Liver (tissue), 9 donors: Measurements from ENCODE around the gene PHOX2A. TPM values are rescaled to one million over a fixed set of nuclear protein-coding genes. Genes with fewer than 3 reads are reported as not detected.

Experiments used
- DNase-seq: peaks from one replicate; pipeline ENCODE4 v3.0.0-alpha.2; 2017; ENCODE audit warnings: low spot score
- H3K27ac ChIP-seq, 2 donors: one replicate each; pipeline ENCODE4 v1.7.0; 2013; ENCODE audit warnings: inconsistent platforms in 2 of 2, low read length in 2 of 2, control low read depth in 1 of 2, low read depth in 1 of 2, mild to moderate bottlenecking in 1 of 2
- H3K27me3 ChIP-seq, 4 donors: one replicate each; pipeline versions ENCODE4 v1.6.1 to v1.7.0; 2013; ENCODE audit warnings: low read length in 3 of 4, inconsistent platforms in 1 of 4, mild to moderate bottlenecking in 1 of 4, moderate library complexity in 1 of 4; ENCODE audit not compliant: control insufficient read depth in 4 of 4, insufficient read depth in 4 of 4
- H3K36me3 ChIP-seq, 4 donors: one replicate each; pipeline versions ENCODE4 v1.6.1 to v1.7.0; 2013; ENCODE audit warnings: low read length in 3 of 4, mild to moderate bottlenecking in 3 of 4, low read depth in 1 of 4, moderate library complexity in 1 of 4; ENCODE audit not compliant: control insufficient read depth in 4 of 4, insufficient read depth in 3 of 4
- H3K4me1 ChIP-seq, 4 donors: one replicate each; pipeline versions ENCODE4 v1.6.1 to v1.7.0; 2013; ENCODE audit warnings: low read length in 3 of 4, mild to moderate bottlenecking in 3 of 4, moderate library complexity in 1 of 4; ENCODE audit not compliant: control insufficient read depth in 4 of 4, insufficient read depth in 4 of 4
- H3K4me3 ChIP-seq, 3 donors: one replicate each; pipeline versions ENCODE4 v1.6.1 to v1.7.0; 2013; ENCODE audit warnings: low read length in 3 of 3, control low read depth in 1 of 3, low read depth in 1 of 3, mild to moderate bottlenecking in 1 of 3
- H3K9ac ChIP-seq, 2 donors: one replicate each; pipeline ENCODE4 v1.7.0; 2013; ENCODE audit warnings: low read length in 2 of 2, mild to moderate bottlenecking in 2 of 2, moderate library complexity in 2 of 2, control low read depth in 1 of 2, low read depth in 1 of 2
- H3K9me3 ChIP-seq, 4 donors: one replicate each; pipeline versions ENCODE4 v1.6.1 to v1.7.0; 2013; ENCODE audit warnings: low read length in 3 of 4; ENCODE audit not compliant: control insufficient read depth in 4 of 4
- EGR1 ChIP-seq, 2 donors: IDR thresholded peaks; 2 replicates each; pipeline ENCODE4 v1.6.1; 2016 to 2018; ENCODE audit warnings: antibody characterized with exemption in 2 of 2, low read depth in 2 of 2
- FOXA1 ChIP-seq: IDR thresholded peaks from 2 replicates; pipeline ENCODE4 v1.6.1; 2016; ENCODE audit warnings: antibody characterized with exemption
- FOXA2 ChIP-seq: IDR thresholded peaks from 2 replicates; pipeline ENCODE4 v1.6.1; 2016; ENCODE audit warnings: antibody characterized with exemption
- GABPA ChIP-seq, 2 donors: IDR thresholded peaks in 1 of 2; conservative IDR thresholded peaks in 1 of 2; 2 replicates each; pipeline ENCODE4 v1.6.1; 2016; ENCODE audit warnings: antibody characterized with exemption in 2 of 2, mild to moderate bottlenecking in 1 of 2, moderate library complexity in 1 of 2
- HNF4A ChIP-seq, 2 donors: conservative IDR thresholded peaks; 2 replicates each; pipeline ENCODE4 v1.6.1; 2016; ENCODE audit warnings: antibody characterized with exemption in 2 of 2, mild to moderate bottlenecking in 2 of 2
- JUND ChIP-seq, 2 donors: IDR thresholded peaks; 2 replicates each; pipeline ENCODE4 v1.6.1; 2016; ENCODE audit warnings: antibody characterized with exemption in 2 of 2
- NR2F2 ChIP-seq: IDR thresholded peaks from 2 replicates; pipeline ENCODE4 v1.6.1; 2016; ENCODE audit warnings: antibody characterized with exemption
- RAD21 ChIP-seq, 2 donors: IDR thresholded peaks; 2 replicates each; pipeline ENCODE4 v1.6.1; 2016; ENCODE audit warnings: antibody characterized with exemption in 2 of 2, mild to moderate bottlenecking in 2 of 2
- RXRA ChIP-seq, 2 donors: IDR thresholded peaks; 2 replicates each; pipeline ENCODE4 v1.6.1; 2017 to 2018; ENCODE audit warnings: antibody characterized with exemption in 2 of 2, mild to moderate bottlenecking in 1 of 2
- SP1 ChIP-seq: IDR thresholded peaks from 2 replicates; pipeline ENCODE4 v1.6.1; 2018; ENCODE audit warnings: antibody characterized with exemption, mild to moderate bottlenecking
- TAF1 ChIP-seq: conservative IDR thresholded peaks from 2 replicates; pipeline ENCODE4 v1.6.1; 2016; ENCODE audit warnings: antibody characterized with exemption, mild to moderate bottlenecking
- YY1 ChIP-seq: IDR thresholded peaks from 2 replicates; pipeline ENCODE4 v1.6.1; 2016; ENCODE audit warnings: antibody characterized with exemption, mild to moderate bottlenecking
- WGBS: extraction: QIAGEN DNeasy Blood & Tissue Kit; methylation state at CpG from one replicate; pipeline ENCODE4 v1.1.7; 2013; 5-methylcytosine and 5-hydroxymethylcytosine counted together
- polyA plus RNA-seq, 2 donors: library from polyadenylated mRNA; stranded (reverse) in 1 of 2; unstranded in 1 of 2; fragments of 200-250 nt in 1 of 2; fragments of >200 nt in 1 of 2; fragmentation: Nextera tagmentation in 1 of 2; extraction: Ambion mirVana in 1 of 2; gene quantifications; one replicate each; pipeline versions ENCODE4 v1.2.1 to v1.2.3, GENCODE V29; 2013 to 2015
- total RNA-seq, 2 donors: library from RNA; depleted of rRNA; stranded (reverse); fragments of >200 nt; gene quantifications; one replicate each; pipeline ENCODE4 v1.2.3, GENCODE V29; 2014
- TF ChIP-seq, protein P1 (sequence below): fragments of 150-350 bp; IDR thresholded peaks from 2 replicates; pipeline ENCODE4 v1.5.1; 2017; ENCODE audit warnings: improper control_type of control experiment, low read depth, low read length; ENCODE audit not compliant: missing input control
- TF ChIP-seq, protein P2 (sequence below): IDR thresholded peaks from 2 replicates; pipeline ENCODE4 v1.6.1; 2016; ENCODE audit warnings: antibody characterized with exemption
- TF ChIP-seq, protein P3 (sequence below): IDR thresholded peaks from 2 replicates; pipeline ENCODE4 v1.6.1; 2016; ENCODE audit warnings: antibody characterized with exemption
- donor health status: healthy.
- donor health status: healthy.
- donor health status: healthy.
- donor health status: healthy.
- donor health status: healthy.

Gene PHOX2A
- total and polyA plus RNA-seq, 4 donors: not detected

DNA sequence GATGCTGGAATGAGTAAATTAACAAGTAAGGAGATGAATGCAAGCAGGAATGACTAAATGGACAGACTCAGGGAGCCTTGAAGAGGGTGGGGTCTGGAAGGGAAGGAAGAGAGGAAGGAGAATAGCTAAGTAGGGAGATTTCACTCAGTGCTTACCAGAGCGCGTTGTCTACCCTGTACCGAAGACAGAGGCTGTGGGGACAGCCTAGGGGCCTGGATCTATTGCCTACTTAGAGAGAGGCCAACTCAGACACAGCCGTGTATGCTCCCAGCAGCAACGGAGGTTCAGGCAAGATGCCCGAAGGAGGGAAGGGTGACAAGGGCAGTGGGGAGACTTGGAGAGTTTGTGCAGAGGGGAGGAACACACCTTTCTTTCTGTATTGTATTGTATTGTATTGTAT lies 27.3 kb downstream of the PHOX2A start, which contains the start of gene FOLR2:
FOLR2 (plus strand) TSS at position 157 of the 400 bp plus-strand sequence. CDS start 1,791 bp downstream, outside the sequence.
- no peaks in the 10 kb centered on the region for H3K9me3 ChIP-seq
- WGBS: 84% methylated on average over 6 of the region's 6 CpGs
- DNase-seq: no peak
- no peak within 1 kb of the TSS for H3K4me3 ChIP-seq
- no peaks in the 10 kb centered on the region for H3K36me3 ChIP-seq
- no peak for TF ChIP-seq FOXA2
- TF ChIP-seq, protein P1, sequence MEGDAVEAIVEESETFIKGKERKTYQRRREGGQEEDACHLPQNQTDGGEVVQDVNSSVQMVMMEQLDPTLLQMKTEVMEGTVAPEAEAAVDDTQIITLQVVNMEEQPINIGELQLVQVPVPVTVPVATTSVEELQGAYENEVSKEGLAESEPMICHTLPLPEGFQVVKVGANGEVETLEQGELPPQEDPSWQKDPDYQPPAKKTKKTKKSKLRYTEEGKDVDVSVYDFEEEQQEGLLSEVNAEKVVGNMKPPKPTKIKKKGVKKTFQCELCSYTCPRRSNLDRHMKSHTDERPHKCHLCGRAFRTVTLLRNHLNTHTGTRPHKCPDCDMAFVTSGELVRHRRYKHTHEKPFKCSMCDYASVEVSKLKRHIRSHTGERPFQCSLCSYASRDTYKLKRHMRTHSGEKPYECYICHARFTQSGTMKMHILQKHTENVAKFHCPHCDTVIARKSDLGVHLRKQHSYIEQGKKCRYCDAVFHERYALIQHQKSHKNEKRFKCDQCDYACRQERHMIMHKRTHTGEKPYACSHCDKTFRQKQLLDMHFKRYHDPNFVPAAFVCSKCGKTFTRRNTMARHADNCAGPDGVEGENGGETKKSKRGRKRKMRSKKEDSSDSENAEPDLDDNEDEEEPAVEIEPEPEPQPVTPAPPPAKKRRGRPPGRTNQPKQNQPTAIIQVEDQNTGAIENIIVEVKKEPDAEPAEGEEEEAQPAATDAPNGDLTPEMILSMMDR: peak; percentile 2
- H3K27ac ChIP-seq: no peak within 1 kb of the TSS
- H3K4me1 ChIP-seq: no peaks in the 10 kb centered on the region
- H3K27me3 ChIP-seq: no peaks in the 10 kb centered on the region
- H3K9ac ChIP-seq: no peak within 1 kb of the TSS

DNA sequence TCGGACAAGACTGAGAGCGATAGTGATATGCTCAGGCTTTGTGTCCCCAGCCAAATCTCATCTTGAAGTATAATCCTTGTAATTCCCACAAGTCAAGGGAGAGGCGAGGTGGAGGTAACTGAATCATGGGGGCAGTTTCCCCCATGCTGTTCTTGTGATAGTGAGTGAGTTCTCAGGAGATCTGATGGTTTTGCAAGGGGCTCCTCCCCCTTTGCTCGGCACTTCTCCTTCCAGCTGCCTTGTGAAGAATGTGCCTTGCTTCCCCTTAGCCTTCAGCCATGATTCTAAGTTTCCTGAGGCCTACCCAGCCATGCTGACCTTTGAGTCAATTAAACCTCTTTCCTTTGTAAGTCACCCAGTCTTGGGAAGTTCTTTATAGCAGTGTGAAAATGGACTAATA lies 34.9 kb downstream of the PHOX2A start:
- H3K4me3 ChIP-seq: no peak overlapping the region
- 84% methylated on average over 4 of the region's 4 CpGs for WGBS
- no peak for DNase-seq
- TF ChIP-seq HNF4A (conservative IDR thresholded peaks at IDR 0.05) (no peak), SP1 (no peak), JUND (IDR thresholded peaks at IDR 0.05) (no peak), YY1 (no peak), TAF1 (no peak), FOXA1 (no peak), RXRA (IDR thresholded peaks at IDR 0.05) (no peak), GABPA (IDR thresholded peaks at IDR 0.05 in 1 of 2, conservative IDR thresholded peaks at IDR 0.05 in 1 of 2) (no peak), RAD21 (IDR thresholded peaks at IDR 0.05) (no peak), EGR1 (IDR thresholded peaks at IDR 0.05; ENCODE audit: low read depth in 2 of 2) (no peak), NR2F2 (no peak)
- TF ChIP-seq, protein P1: no peak
- TF ChIP-seq, protein P2, sequence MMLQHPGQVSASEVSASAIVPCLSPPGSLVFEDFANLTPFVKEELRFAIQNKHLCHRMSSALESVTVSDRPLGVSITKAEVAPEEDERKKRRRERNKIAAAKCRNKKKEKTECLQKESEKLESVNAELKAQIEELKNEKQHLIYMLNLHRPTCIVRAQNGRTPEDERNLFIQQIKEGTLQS: no peak
- TF ChIP-seq, protein P3, sequence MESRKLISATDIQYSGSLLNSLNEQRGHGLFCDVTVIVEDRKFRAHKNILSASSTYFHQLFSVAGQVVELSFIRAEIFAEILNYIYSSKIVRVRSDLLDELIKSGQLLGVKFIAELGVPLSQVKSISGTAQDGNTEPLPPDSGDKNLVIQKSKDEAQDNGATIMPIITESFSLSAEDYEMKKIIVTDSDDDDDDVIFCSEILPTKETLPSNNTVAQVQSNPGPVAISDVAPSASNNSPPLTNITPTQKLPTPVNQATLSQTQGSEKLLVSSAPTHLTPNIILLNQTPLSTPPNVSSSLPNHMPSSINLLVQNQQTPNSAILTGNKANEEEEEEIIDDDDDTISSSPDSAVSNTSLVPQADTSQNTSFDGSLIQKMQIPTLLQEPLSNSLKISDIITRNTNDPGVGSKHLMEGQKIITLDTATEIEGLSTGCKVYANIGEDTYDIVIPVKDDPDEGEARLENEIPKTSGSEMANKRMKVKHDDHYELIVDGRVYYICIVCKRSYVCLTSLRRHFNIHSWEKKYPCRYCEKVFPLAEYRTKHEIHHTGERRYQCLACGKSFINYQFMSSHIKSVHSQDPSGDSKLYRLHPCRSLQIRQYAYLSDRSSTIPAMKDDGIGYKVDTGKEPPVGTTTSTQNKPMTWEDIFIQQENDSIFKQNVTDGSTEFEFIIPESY: no peak
- H3K4me1 ChIP-seq: no peaks in the 10 kb centered on the region
- H3K9ac ChIP-seq: no peak overlapping the region
- H3K27ac ChIP-seq: no peak overlapping the region
- H3K9me3 ChIP-seq: no peaks in the 10 kb centered on the region
- H3K27me3 ChIP-seq: no peaks in the 10 kb centered on the region
- H3K36me3 ChIP-seq: no peaks in the 10 kb centered on the region
